Type B pancreatic cell (in vitro differentiated cells): ENCODE data around the gene IL4. TPM values are rescaled to one million over a fixed set of nuclear protein-coding genes. Genes with fewer than 3 reads are reported as not detected.

Experiments
- DNase-seq: peaks from one replicate; pipeline ENCODE4 v3.0.0; 2021; ENCODE audit warnings: mixed read lengths; ENCODE audit not compliant: unreplicated experiment; ENCODE audit errors: extremely low spot score
- H3K27ac Mint-ChIP-seq: 2 replicates; pipeline ENCODE4 v1.8.0; 2021; ENCODE audit warnings: mild to moderate bottlenecking, mixed read lengths
- H3K27me3 Mint-ChIP-seq: 2 replicates; pipeline ENCODE4 v1.8.0; 2021; ENCODE audit warnings: mixed read lengths
- H3K36me3 Mint-ChIP-seq: 2 replicates; pipeline ENCODE4 v1.8.0; 2021; ENCODE audit warnings: mixed read lengths
- H3K4me1 Mint-ChIP-seq: one replicate; pipeline ENCODE4 v1.8.0; 2021; ENCODE audit warnings: mixed read lengths; ENCODE audit not compliant: unreplicated experiment
- H3K4me3 Mint-ChIP-seq: 2 replicates; pipeline ENCODE4 v1.8.0; 2021; ENCODE audit warnings: mild to moderate bottlenecking, mixed read lengths
- H3K9me3 Mint-ChIP-seq: 2 replicates; pipeline ENCODE4 v1.8.0; 2021; ENCODE audit warnings: mixed read lengths
- total RNA-seq: library from RNA; stranded (reverse); gene quantifications from 2 replicates; pipeline ENCODE4 v1.2.1, GENCODE V29; 2021; ENCODE audit warnings: low replicate concordance
- TF ChIP-seq, protein P1 (sequence below): fragments of 200-600 bp; sonication (generic); conservative IDR thresholded peaks from 2 replicates; pipeline ENCODE4 v1.5.0; 2021; ENCODE audit warnings: antibody characterized with exemption, mild to moderate bottlenecking

Gene IL4
- total RNA-seq, 1 donor from 2014 or later = not detected

DNA sequence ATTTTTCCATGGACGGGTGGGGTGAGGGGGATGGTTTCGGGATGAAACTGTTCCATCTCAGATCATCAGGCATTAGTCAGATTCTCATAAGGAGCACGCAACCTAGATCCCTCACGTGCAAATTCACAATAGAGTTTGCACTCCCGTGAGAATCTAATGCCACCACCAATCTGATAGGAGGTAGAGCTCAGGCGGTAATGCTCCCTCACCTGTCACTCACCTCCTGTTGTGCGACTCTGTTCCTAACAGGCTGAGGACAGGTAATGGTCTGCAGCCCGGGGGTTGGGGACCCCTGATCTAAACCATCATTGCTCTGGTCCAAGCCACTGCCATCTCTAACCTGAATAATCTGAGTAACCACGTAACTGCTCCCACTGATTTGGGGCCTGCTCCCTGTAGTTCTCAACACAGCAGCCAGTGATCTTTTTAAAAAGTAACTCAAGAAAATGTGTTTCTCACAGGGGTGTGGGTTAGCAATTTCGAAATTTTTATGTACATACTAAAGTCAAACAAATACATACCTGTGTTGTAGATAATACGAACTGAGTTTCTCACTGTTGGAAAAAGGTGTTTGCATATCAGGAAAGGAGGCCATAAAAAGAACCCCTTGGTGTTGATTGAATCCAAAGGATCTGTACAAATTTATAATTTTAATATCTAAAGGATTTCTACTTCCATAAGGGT, 27.1 kb upstream of the IL4 start:
- Mint-ChIP-seq H3K27me3 (no peaks in the 10 kb centered on the region), H3K4me1 (no peaks in the 10 kb centered on the region), H3K4me3 (no peak overlapping the region), H3K9me3 (peaks cover 9% of the 10 kb centered on the region), H3K27ac (no peak overlapping the region), H3K36me3 (peaks cover 18% of the 10 kb centered on the region)
- DNase-seq = no peak
- TF ChIP-seq, protein P1, sequence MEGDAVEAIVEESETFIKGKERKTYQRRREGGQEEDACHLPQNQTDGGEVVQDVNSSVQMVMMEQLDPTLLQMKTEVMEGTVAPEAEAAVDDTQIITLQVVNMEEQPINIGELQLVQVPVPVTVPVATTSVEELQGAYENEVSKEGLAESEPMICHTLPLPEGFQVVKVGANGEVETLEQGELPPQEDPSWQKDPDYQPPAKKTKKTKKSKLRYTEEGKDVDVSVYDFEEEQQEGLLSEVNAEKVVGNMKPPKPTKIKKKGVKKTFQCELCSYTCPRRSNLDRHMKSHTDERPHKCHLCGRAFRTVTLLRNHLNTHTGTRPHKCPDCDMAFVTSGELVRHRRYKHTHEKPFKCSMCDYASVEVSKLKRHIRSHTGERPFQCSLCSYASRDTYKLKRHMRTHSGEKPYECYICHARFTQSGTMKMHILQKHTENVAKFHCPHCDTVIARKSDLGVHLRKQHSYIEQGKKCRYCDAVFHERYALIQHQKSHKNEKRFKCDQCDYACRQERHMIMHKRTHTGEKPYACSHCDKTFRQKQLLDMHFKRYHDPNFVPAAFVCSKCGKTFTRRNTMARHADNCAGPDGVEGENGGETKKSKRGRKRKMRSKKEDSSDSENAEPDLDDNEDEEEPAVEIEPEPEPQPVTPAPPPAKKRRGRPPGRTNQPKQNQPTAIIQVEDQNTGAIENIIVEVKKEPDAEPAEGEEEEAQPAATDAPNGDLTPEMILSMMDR = no peak

- peaks cover 14% of the 10 kb centered on the region for H3K36me3 Mint-ChIP-seq
- H3K27me3 Mint-ChIP-seq = peaks cover 5% of the 10 kb centered on the region
- H3K4me1 Mint-ChIP-seq = no peaks in the 10 kb centered on the region
- no peak overlapping the region for H3K4me3 Mint-ChIP-seq
- TF ChIP-seq, protein P1 = no peak
- no peak for DNase-seq
- no peak overlapping the region for H3K27ac Mint-ChIP-seq
- H3K9me3 Mint-ChIP-seq = peaks cover 9% of the 10 kb centered on the region
These were observed 26.3 kb upstream of the IL4 start for GRCh38 chr5:132647473-132647872.

- Mint-ChIP-seq H3K4me3 (no peak overlapping the region), H3K27me3 (peaks cover 6% of the 10 kb centered on the region), H3K9me3 (peaks cover 9% of the 10 kb centered on the region), H3K27ac (no peak overlapping the region), H3K4me1 (no peaks in the 10 kb centered on the region), H3K36me3 (peaks cover 7% of the 10 kb centered on the region)
- DNase-seq = no peak
- TF ChIP-seq, protein P1 = no peak
These were observed 25.4 kb upstream of the IL4 start for GRCh38 chr5:132648355-132648754.

GRCh38 chr5:132651838-132652469, 21.8 kb upstream of the IL4 start:
- no peak for DNase-seq
- Mint-ChIP-seq H3K4me1 (no peaks in the 10 kb centered on the region), H3K36me3 (no peaks in the 10 kb centered on the region), H3K27ac (no peak overlapping the region), H3K9me3 (peaks cover 9% of the 10 kb centered on the region), H3K4me3 (no peak overlapping the region), H3K27me3 (peaks cover 36% of the 10 kb centered on the region)
- TF ChIP-seq, protein P1 = no peak

DNA sequence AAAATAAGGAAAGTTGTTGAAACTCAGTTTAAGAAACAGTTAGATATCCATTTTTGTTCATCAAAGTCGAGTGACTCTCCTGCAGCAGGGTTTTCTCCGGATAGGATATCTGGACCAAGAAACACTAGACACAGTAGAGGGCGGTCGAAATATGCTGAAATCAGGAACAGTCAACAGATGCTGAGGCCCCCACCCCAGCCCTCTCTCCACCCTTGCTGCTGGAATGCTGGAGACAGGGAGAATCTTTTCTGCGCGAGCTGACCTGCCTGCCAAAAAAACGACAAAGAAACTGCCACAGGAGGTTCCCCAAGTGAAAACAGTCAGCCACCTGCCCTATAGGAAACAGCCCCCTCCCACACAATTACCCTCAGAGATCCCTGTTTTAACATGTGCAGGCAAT, 20.1 kb upstream of the IL4 start:
- DNase-seq = no peak
- Mint-ChIP-seq H3K36me3 (no peaks in the 10 kb centered on the region), H3K27ac (no peak overlapping the region), H3K27me3 (peaks cover 47% of the 10 kb centered on the region), H3K4me3 (no peak overlapping the region), H3K9me3 (no peaks in the 10 kb centered on the region), H3K4me1 (no peaks in the 10 kb centered on the region)
- TF ChIP-seq, protein P1 = no peak
